Endothelial cell of umbilical vein (primary cell): Measurements from ENCODE around the gene FMN1. TPM values are rescaled to one million over a fixed set of nuclear protein-coding genes. Genes with fewer than 3 reads are reported as not detected.

Source experiments
- polyA plus RNA-seq, 4 experiments: library from polyadenylated mRNA; depleted of rRNA in 3 of 4; stranded (reverse) in 3 of 4; unstranded in 1 of 4; fragments of >200 nt; gene quantifications; 2 replicates each; pipeline versions ENCODE4 v1.2.1 to v1.2.3, GENCODE V29; 2011 to 2012; ENCODE audit warnings: missing spikeins in 1 of 4
- small RNA-seq: library from RNA; depleted of rRNA; stranded (forward); fragments of <200 nt; gene quantifications from one replicate; pipeline ENCODE3, GENCODE V24; 2012; ENCODE audit warnings: low replicate concordance, low read depth; ENCODE audit not compliant: insufficient read depth, insufficient read length
- total RNA-seq: library from RNA; stranded (reverse); gene quantifications from 2 replicates; pipeline ENCODE4 v1.2.3, GENCODE V29; 2021

Gene FMN1
- total and polyA plus RNA-seq, 2 donors (not counting 3 experiments of a cell fraction or from before 2014, with no cell fraction given) = 0.01 to 0.29 TPM

Small RNA genes within 50 kb of the gene (small RNA-seq; reads per million reads assigned to genes)
- gene RF00591 = not detected

Other genes with a start within 250 kb of the FMN1 start
- not detected in 2 replicates for gene RYR3, start 116.3 kb upstream of the FMN1 start, total RNA-seq
- gene RYR3, start 116.3 kb upstream of the FMN1 start, polyA plus RNA-seq = not detected in 2 replicates